ENCODE measurements around the gene EXOC2. TPM values are rescaled to one million over a fixed set of nuclear protein-coding genes. Genes with fewer than 3 reads are reported as not detected.

EXOC2 gene
- total and polyA plus RNA-seq, 10 of the 15 experiments (the other 5 are each of a cell fraction or from before 2014, with no cell fraction given): 8.7 to 32.8 (median 20.7) TPM

DNA sequence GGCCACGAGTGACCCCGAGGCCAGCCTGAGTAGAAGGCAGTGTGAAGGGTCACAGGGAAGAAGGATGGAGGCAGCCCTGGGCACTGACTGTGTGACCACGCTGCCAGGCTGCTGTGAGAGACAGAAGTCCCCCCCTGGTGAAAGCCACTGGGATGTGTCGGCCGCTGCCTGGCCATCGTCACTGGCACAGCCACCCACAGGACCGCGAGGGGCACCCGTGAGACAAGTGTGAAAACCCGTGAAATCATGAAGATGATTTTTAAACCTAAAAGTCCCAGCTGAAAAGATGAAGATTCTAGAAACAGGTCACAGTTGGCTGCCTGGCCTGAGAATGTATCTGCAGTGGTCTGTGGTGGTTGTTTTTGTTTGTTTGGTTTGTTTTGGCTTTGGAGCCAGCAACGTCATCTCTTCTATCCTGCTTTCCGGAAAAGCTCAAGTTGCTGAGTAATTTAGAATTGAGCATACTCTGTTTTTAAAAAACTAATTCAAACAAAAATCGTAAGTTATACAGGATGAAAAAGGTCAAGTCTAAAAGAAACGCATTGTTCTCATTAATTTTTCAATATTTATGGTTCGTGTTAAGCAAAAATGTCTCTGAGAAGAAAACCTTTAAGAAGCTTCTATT lies 130.8 kb downstream of the EXOC2 start:
- WGBS (ENCODE audit: insufficient coverage, insufficient replicate concordance, low lambda C conversion rate, missing lambda C conversion rate): 94% methylated on average over 15 of the region's 15 CpGs
- ChIA-PET CTCF (no interaction called here), RAD21 (ENCODE audit: unreplicated experiment) (no interaction called here), POLR2A (no interaction called here), SMC1A (ENCODE audit: uncharacterized antibody, unreplicated experiment) (interaction anchor here (1.8 kb wide), 1 partner anchor 11 kb away, joined by 6 read pairs; no protein-coding TSS in a partner anchor)
- H3K9ac ChIP-seq (ENCODE audit: control insufficient read depth, insufficient read depth, low read length): no peak overlapping the region
- H3K36me3 ChIP-seq (ENCODE audit: control insufficient read depth in 2 of 2, insufficient read depth in 2 of 2, low read length in 1 of 2): peaks cover 3 to 5% of the 10 kb centered on the region in 2 experiments; a peak in 3 of 4 replicates
- in situ Hi-C loops (cut with MboI): no loop called here
- ATAC-seq: no peak
- H2AFZ ChIP-seq (ENCODE audit: control insufficient read depth, low read depth, low read length): no peak overlapping the region
- no peaks in the 10 kb centered on the region for H4K20me1 ChIP-seq (ENCODE audit: control insufficient read depth, insufficient read depth)
- no peaks in the 10 kb centered on the region for H3K4me1 ChIP-seq (ENCODE audit: control insufficient read depth, insufficient read depth, low read length)
- H3K79me2 ChIP-seq (ENCODE audit: control insufficient read depth, insufficient read depth, low read length): no peaks in the 10 kb centered on the region
- H3K27me3 ChIP-seq (replicated peaks in 1 of 2; ENCODE audit: control insufficient read depth in 2 of 2, insufficient read depth in 2 of 2, low read length in 1 of 2): no peaks in the 10 kb centered on the region
- H3K4me3 ChIP-seq: no peak overlapping the region
- DNase-seq (ENCODE audit: low read depth, low spot score): no peak
- TF ChIP-seq YBX1 (IDR thresholded peaks at IDR 0.05): no peak
- TF ChIP-seq, protein P1, sequence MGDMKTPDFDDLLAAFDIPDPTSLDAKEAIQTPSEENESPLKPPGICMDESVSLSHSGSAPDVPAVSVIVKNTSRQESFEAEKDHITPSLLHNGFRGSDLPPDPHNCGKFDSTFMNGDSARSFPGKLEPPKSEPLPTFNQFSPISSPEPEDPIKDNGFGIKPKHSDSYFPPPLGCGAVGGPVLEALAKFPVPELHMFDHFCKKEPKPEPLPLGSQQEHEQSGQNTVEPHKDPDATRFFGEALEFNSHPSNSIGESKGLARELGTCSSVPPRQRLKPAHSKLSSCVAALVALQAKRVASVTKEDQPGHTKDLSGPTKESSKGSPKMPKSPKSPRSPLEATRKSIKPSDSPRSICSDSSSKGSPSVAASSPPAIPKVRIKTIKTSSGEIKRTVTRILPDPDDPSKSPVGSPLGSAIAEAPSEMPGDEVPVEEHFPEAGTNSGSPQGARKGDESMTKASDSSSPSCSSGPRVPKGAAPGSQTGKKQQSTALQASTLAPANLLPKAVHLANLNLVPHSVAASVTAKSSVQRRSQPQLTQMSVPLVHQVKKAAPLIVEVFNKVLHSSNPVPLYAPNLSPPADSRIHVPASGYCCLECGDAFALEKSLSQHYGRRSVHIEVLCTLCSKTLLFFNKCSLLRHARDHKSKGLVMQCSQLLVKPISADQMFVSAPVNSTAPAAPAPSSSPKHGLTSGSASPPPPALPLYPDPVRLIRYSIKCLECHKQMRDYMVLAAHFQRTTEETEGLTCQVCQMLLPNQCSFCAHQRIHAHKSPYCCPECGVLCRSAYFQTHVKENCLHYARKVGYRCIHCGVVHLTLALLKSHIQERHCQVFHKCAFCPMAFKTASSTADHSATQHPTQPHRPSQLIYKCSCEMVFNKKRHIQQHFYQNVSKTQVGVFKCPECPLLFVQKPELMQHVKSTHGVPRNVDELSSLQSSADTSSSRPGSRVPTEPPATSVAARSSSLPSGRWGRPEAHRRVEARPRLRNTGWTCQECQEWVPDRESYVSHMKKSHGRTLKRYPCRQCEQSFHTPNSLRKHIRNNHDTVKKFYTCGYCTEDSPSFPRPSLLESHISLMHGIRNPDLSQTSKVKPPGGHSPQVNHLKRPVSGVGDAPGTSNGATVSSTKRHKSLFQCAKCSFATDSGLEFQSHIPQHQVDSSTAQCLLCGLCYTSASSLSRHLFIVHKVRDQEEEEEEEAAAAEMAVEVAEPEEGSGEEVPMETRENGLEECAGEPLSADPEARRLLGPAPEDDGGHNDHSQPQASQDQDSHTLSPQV (IDR thresholded peaks at IDR 0.05): no peak
- TF ChIP-seq, protein P2, sequence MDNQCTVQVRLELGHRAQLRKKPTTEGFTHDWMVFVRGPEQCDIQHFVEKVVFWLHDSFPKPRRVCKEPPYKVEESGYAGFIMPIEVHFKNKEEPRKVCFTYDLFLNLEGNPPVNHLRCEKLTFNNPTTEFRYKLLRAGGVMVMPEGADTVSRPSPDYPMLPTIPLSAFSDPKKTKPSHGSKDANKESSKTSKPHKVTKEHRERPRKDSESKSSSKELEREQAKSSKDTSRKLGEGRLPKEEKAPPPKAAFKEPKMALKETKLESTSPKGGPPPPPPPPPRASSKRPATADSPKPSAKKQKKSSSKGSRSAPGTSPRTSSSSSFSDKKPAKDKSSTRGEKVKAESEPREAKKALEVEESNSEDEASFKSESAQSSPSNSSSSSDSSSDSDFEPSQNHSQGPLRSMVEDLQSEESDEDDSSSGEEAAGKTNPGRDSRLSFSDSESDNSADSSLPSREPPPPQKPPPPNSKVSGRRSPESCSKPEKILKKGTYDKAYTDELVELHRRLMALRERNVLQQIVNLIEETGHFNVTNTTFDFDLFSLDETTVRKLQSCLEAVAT (IDR thresholded peaks at IDR 0.05): no peak
- TF ChIP-seq FOXM1 (IDR thresholded peaks at IDR 0.05; ENCODE audit: low read depth, low read length): no peak
- TF ChIP-seq SREBF1 (IDR thresholded peaks at IDR 0.05; ENCODE audit: low read length): no peak
- no peak for TF ChIP-seq YY1 (IDR thresholded peaks at IDR 0.05; ENCODE audit: low read depth, low read length)
- no peak for TF ChIP-seq MYC (IDR thresholded peaks at IDR 0.05; ENCODE audit: insufficient read depth, insufficient read length, insufficient replicate concordance, low read length, severe bottlenecking)
- TF ChIP-seq, protein P3, sequence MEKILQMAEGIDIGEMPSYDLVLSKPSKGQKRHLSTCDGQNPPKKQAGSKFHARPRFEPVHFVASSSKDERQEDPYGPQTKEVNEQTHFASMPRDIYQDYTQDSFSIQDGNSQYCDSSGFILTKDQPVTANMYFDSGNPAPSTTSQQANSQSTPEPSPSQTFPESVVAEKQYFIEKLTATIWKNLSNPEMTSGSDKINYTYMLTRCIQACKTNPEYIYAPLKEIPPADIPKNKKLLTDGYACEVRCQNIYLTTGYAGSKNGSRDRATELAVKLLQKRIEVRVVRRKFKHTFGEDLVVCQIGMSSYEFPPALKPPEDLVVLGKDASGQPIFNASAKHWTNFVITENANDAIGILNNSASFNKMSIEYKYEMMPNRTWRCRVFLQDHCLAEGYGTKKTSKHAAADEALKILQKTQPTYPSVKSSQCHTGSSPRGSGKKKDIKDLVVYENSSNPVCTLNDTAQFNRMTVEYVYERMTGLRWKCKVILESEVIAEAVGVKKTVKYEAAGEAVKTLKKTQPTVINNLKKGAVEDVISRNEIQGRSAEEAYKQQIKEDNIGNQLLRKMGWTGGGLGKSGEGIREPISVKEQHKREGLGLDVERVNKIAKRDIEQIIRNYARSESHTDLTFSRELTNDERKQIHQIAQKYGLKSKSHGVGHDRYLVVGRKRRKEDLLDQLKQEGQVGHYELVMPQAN (conservative IDR thresholded peaks at IDR 0.05): no peak
- TF ChIP-seq POLR2AphosphoS5 (IDR thresholded peaks at IDR 0.05; ENCODE audit: low read length): no peak
- no peak for TF ChIP-seq ZNF207 (IDR thresholded peaks at IDR 0.05; ENCODE audit: borderline replicate concordance)
- TF ChIP-seq ZZZ3 (IDR thresholded peaks at IDR 0.05; ENCODE audit: control insufficient read depth, insufficient read length, low read depth): no peak
- no peak for TF ChIP-seq MYB (IDR thresholded peaks at IDR 0.05; ENCODE audit: borderline replicate concordance, low read depth, low read length)
- no peak for TF ChIP-seq SIX5 (IDR thresholded peaks at IDR 0.05; ENCODE audit: low read depth, low read length, severe bottlenecking)
- no peak for TF ChIP-seq ZBED1 (IDR thresholded peaks at IDR 0.05; ENCODE audit: borderline replicate concordance)
- no peak for TF ChIP-seq GABPA (IDR thresholded peaks at IDR 0.05; ENCODE audit: low read depth)
- H3K9me3 ChIP-seq (replicated peaks; ENCODE audit: control insufficient read depth, insufficient read depth, low read length): no peaks in the 10 kb centered on the region
- no peak for FAIRE-seq
- BruUV-seq (replicated peaks): no TSS peak
- intact Hi-C loops (cut with micrococcal nuclease; ENCODE audit: unreplicated experiment): no loop called here
- H3K4me2 ChIP-seq (ENCODE audit: control insufficient read depth, insufficient read depth): no peak overlapping the region
- H3K27ac ChIP-seq (ENCODE audit: control insufficient read depth, insufficient read depth): no peak overlapping the region
